DMS 273 (cell line): ENCODE data around the gene CHEK1.
A peak's percentile ranks its signal among the peaks of the same experiment; 100 is the strongest.

Source experiments
- DNase-seq: peaks from one replicate; lab custom pipeline; 2025; ENCODE audit not compliant: unreplicated experiment; lab: John Stamatoyannopoulos, UW

Gene CHEK1

GRCh38 chr11:125625630-125626287, 796 bp downstream of the CHEK1 start:
- peak; percentile 95 for DNase-seq

- peak; percentile 92 for DNase-seq
Measured at GRCh38 chr11:125626288-125626950, 1.5 kb downstream of the CHEK1 start.

- DNase-seq: no peak
Measured at GRCh38 chr11:125627236-125627910, 2.4 kb downstream of the CHEK1 start.

GRCh38 chr11:125637840-125638239, 12.9 kb downstream of the CHEK1 start:
- DNase-seq: no peak

- DNase-seq: no peak
Measured at GRCh38 chr11:125638315-125638714, 13.4 kb downstream of the CHEK1 start.

GRCh38 chr11:125645871-125646270, 20.9 kb downstream of the CHEK1 start:
- no peak for DNase-seq

- DNase-seq: no peak
Measured at GRCh38 chr11:125649465-125650166, 24.7 kb downstream of the CHEK1 start.

DNA sequence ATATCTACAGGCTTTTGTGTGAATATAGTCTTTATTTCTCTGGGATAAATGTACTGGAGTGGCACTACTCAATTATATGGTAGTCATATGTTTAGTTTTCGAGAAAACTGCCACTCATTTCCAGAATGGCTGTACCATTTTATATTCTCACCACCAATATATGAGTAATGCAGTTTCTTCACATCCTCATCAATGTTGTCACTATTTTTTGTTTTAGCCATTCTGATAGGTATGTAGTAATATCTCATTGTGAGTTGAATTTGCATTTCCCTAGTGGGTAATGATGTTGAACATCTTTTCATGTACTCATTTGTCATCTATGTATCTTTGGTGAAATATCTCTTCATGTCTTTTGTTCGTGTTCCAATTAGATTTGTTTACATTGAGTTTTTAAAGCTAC, 37.7 kb downstream of the CHEK1 start:
- no peak for DNase-seq

GRCh38 chr11:125663910-125664309, 38.9 kb downstream of the CHEK1 start:
- DNase-seq: no peak

- DNase-seq: no peak
Measured at GRCh38 chr11:125667151-125667550, 42.2 kb downstream of the CHEK1 start.

DNA sequence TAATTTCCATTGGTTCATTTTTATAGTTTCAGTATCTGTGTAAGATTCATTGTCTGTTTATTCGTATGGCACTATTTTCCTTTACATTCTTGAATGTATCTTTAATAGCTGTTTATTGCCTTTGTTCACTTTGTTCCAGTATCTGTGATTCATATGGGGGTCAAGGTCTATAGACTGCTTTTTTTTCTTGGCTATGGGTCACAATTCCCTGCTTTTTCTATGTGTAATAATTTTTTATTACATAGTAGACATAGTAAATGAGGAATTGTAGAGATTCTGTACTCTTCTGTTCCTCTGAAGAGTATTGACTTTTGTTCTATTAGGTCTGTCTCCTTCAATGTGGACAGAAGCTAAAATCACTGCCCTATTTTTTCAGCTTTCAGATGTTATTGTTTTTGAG, 45.2 kb downstream of the CHEK1 start:
- DNase-seq: no peak

- DNase-seq: no peak
Measured at GRCh38 chr11:125671561-125671960, 46.6 kb downstream of the CHEK1 start.

DNA sequence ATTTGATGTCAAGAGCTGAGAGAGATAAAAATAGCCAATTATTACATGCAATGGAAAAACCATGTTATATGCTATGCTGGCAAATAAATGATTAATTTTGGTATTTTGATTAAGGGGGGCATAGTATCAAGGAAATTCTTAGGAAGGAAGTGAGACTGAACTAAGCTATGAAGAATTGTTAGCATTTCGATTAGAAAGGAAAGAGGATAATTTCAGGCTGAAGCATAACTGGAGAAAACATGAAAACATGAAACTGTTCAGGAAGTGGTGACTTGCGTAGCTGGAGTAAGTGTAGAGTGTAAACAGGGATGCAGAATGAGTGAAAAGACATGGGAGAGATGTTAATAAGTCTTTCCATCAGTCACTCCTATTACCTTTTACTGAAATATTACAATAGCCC, 49.2 kb downstream of the CHEK1 start:
- DNase-seq: no peak

DNA sequence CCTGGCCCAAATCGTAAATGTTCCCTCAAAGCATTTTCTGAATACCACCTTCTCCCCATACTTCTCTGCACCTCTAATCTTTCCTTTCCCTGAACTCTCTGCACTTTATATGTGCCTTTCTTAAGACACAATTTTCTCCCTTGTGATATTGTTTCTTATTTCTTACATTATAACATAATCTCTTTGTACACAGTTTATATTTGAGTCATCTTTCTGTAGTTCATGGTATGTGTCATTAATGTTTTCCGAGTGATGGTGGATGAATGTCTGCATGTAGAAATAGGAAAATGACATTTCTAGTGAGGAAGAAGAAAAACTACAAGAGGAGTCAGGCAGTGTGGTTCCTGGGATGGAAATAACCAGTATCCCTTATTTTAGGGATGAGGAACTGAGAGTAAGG, 50.2 kb downstream of the CHEK1 start:
- DNase-seq: no peak

GRCh38 chr11:125679397-125679796, 54.4 kb downstream of the CHEK1 start:
- no peak for DNase-seq

DNA sequence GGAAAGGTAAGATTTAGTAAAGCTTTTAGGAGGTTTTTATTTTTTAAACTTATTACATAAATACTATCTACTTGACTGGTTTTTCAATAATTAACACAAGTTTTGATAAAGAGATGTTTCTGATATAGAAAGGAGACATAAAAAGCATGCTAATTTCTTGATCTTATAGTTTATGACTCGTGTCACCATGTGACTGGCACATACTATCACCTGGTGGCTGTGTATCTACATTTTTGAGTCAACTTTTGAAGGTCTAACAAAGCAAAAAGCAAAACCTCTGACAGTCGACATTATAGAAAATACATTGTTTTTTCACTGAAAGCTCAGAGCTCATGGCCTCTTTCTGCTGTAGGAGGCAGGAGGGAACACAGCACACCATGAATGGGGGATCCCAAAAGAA, 54.9 kb downstream of the CHEK1 start:
- DNase-seq: no peak

- DNase-seq: no peak
Measured at GRCh38 chr11:125680747-125681146, 55.8 kb downstream of the CHEK1 start, which contains the start of gene ACRV1. Gene ACRV1, minus strand, starts transcription at chr11:125680847. Its CDS starts 67 bp downstream, at chr11:125680780.

DNA sequence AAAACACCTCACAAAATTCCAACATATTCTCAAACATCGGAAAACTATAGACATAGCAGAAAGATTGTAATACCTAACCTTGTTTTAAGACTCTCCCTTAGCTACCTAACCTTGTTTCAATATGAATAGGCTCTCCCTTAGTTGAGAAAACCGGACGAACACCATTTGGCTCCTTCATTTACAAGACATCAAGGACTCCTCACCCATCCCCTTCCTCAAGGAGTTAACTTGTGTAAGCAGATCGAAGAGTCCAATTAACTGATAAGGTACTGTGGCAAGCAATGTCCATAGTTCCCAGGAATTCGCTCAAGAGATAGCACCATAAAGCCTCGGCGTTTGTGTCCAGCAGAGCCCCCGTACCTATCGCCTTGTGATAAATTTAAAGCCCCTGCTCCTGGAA, 60.3 kb downstream of the CHEK1 start:
- no peak for DNase-seq

GRCh38 chr11:125688066-125688465, 63.1 kb downstream of the CHEK1 start:
- no peak for DNase-seq

- DNase-seq: no peak
Measured at GRCh38 chr11:125688632-125689031, 63.7 kb downstream of the CHEK1 start.

- DNase-seq: no peak
Measured at GRCh38 chr11:125689274-125689859, 64.4 kb downstream of the CHEK1 start.
